GM12892 (cell line): Measurements from ENCODE around the gene SLC29A1.

Experiments used
- POLR2A ChIP-seq: IDR thresholded peaks from 2 replicates; pipeline ENCODE4 v1.6.1; 2011; ENCODE audit warnings: low read depth, low read length, control low read depth
- TAF1 ChIP-seq: IDR thresholded peaks from 2 replicates; pipeline ENCODE4 v1.6.1; 2011; ENCODE audit warnings: low read depth, mild to moderate bottlenecking, control low read depth, low read length, borderline replicate concordance

- TF ChIP-seq POLR2A = no peak; the same call in 1 of the 2 replicates
- TF ChIP-seq TAF1 = no peak
These were observed 30.1 kb downstream of the SLC29A1 start for GRCh38 chr6:44253307-44254101.
